ENCODE data around the gene CACNG4.

- TF ChIP-seq CTCF (IDR thresholded peaks at IDR 0.05) (no peak), POLR2A (IDR thresholded peaks at IDR 0.05) (no peak), POLR2AphosphoS5 (IDR thresholded peaks at IDR 0.05) (no peak)
Observed at GRCh38 chr17:66947311-66947710, 17.2 kb upstream of the CACNG4 start.
